HepG2 (cell line): ENCODE measurements around the gene FITM1. TPM values are rescaled to one million over a fixed set of nuclear protein-coding genes. Genes with fewer than 3 reads are reported as not detected.
A peak's percentile ranks its signal among the peaks of the same experiment; 100 is the strongest.

Experiments used
- ARNTL ChIP-seq: sonication (generic); formaldehyde crosslinking; IDR thresholded peaks from 2 replicates; pipeline ENCODE4 v1.4.0; 2020; ENCODE audit warnings: mild to moderate bottlenecking, missing genetic modification reagents
- FOXK1 ChIP-seq: sonication (generic); formaldehyde crosslinking; IDR thresholded peaks from 2 replicates; pipeline ENCODE4 v1.4.0; 2020; ENCODE audit warnings: low read depth, missing genetic modification reagents, borderline replicate concordance
- GFI1 ChIP-seq: sonication (generic); formaldehyde crosslinking; IDR thresholded peaks from 2 replicates; pipeline ENCODE4 v1.5.0; 2020; ENCODE audit warnings: missing genetic modification reagents, mild to moderate bottlenecking, borderline replicate concordance
- KDM5B ChIP-seq: sonication (generic); formaldehyde crosslinking; IDR thresholded peaks from 2 replicates; pipeline ENCODE4 v1.4.0; 2020; ENCODE audit warnings: missing genetic modification reagents, mild to moderate bottlenecking, borderline replicate concordance
- ZNF496 ChIP-seq: sonication (generic); formaldehyde crosslinking; IDR thresholded peaks from 2 replicates; pipeline ENCODE4 v1.8.1; 2023; ENCODE audit warnings: mild to moderate bottlenecking, moderate library complexity, missing genetic modification reagents; ENCODE audit not compliant: insufficient replicate concordance
- ZNF629 ChIP-seq: sonication (generic); formaldehyde crosslinking; conservative IDR thresholded peaks from 2 replicates; pipeline ENCODE4 v1.5.0; 2020; ENCODE audit warnings: missing genetic modification reagents
- ZNF678 ChIP-seq: sonication (generic); formaldehyde crosslinking; IDR thresholded peaks from 2 replicates; pipeline ENCODE4 v1.4.0; 2020; ENCODE audit warnings: mild to moderate bottlenecking, missing genetic modification reagents
- ZNF768 ChIP-seq: sonication (generic); formaldehyde crosslinking; IDR thresholded peaks from 2 replicates; pipeline ENCODE4 v1.4.0; 2020; ENCODE audit warnings: missing genetic modification reagents
- ZSCAN29 ChIP-seq: sonication (generic); formaldehyde crosslinking; conservative IDR thresholded peaks from 2 replicates; pipeline ENCODE4 v1.4.0; 2020; ENCODE audit warnings: mild to moderate bottlenecking, missing genetic modification reagents
- polyA plus RNA-seq, 8 experiments: library from polyadenylated mRNA; depleted of rRNA in 3 of 8; stranded (reverse) in 7 of 8; unstranded in 1 of 8; fragments of >200 nt; fragmentation: Illumina TruSeq in 4 of 8; extraction: Trizol in 4 of 8; gene quantifications; 2 replicates each; pipeline versions ENCODE4 v1.2.1 to v1.2.3, GENCODE V29; 2011 to 2016; ENCODE audit warnings: low read depth in 4 of 8, missing spikeins in 1 of 8, mixed read lengths in 1 of 8; ENCODE audit not compliant: insufficient read depth in 1 of 8
- total RNA-seq, 5 experiments: library from RNA; depleted of rRNA; stranded (reverse); fragments of >200 nt; fragmentation: Illumina TruSeq; extraction: Trizol; gene quantifications; 2 replicates each; pipeline ENCODE4 v1.2.3, GENCODE V29; 2016; ENCODE audit warnings: low read depth in 1 of 5
- TF ChIP-seq, protein P1 (sequence below): sonication (generic); formaldehyde crosslinking; IDR thresholded peaks from 2 replicates; pipeline ENCODE4 v1.9.0; 2021; ENCODE audit warnings: missing genetic modification reagents, borderline replicate concordance
- TF ChIP-seq, protein P2 (sequence below): sonication (generic); formaldehyde crosslinking; IDR thresholded peaks from 2 replicates; pipeline ENCODE4 v1.5.0; 2020; ENCODE audit warnings: missing genetic modification reagents
- TF ChIP-seq, protein P3 (sequence below): sonication (generic); formaldehyde crosslinking; IDR thresholded peaks from 2 replicates; pipeline ENCODE4 v1.8.1; 2022; ENCODE audit warnings: mild to moderate bottlenecking, missing genetic modification reagents
- TF ChIP-seq, protein P4 (sequence below): sonication (generic); formaldehyde crosslinking; conservative IDR thresholded peaks from 2 replicates; pipeline ENCODE4 v1.8.0; 2022; ENCODE audit warnings: missing genetic modification reagents
- TF ChIP-seq, protein P5 (sequence below): sonication (generic); formaldehyde crosslinking; conservative IDR thresholded peaks from 2 replicates; pipeline ENCODE4 v1.4.0; 2020; ENCODE audit warnings: missing genetic modification reagents
- TF ChIP-seq, protein P6 (sequence below): sonication (generic); formaldehyde crosslinking; IDR thresholded peaks from 2 replicates; pipeline ENCODE4 v1.5.1; 2020; ENCODE audit warnings: mild to moderate bottlenecking, missing genetic modification reagents, borderline replicate concordance

FITM1 gene
- total and polyA plus RNA-seq, 2 of the 13 experiments (the other 11 are each of a cell fraction or from before 2014, with no cell fraction given), result 2.7 to 5.8 TPM

DNA sequence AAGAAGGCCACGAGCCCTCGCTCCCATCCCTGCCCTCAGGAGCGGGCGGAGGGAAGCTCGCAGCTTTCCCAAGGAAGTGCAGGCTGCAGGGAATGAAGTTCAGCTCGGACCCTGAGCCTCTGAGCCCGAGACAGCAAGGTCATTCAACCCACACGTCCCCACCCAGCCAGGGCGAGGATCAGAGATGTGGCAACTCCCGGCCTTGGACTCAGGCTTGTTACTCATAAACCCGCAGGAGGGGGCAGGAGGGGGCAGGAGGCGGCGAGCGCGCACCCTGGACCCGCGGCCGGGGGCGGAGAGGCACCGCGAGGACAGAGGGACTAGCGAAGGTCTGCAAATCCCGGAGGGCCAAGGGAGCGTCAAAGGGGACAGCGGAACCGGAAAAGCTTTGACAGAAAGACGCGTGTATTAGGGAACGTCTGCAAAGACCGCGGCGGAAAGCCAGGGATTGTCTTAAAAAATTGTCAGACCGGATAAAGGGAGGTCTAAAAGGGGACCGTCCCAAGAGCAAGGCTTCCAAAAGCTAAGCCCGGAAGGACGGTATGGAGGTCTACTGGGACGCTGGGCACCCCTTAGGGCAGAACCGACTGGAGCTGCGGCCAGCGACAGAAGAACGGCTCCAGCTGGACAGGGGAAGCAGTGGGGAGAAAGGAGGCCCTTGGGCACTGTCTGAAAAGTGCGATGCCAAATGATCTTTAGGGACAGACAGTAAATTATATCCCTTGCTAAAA lies 16.5 kb upstream of the FITM1 start (continued):
- TF ChIP-seq, protein P1, sequence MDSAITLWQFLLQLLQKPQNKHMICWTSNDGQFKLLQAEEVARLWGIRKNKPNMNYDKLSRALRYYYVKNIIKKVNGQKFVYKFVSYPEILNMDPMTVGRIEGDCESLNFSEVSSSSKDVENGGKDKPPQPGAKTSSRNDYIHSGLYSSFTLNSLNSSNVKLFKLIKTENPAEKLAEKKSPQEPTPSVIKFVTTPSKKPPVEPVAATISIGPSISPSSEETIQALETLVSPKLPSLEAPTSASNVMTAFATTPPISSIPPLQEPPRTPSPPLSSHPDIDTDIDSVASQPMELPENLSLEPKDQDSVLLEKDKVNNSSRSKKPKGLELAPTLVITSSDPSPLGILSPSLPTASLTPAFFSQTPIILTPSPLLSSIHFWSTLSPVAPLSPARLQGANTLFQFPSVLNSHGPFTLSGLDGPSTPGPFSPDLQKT (CRISPR knock-in tag), result peak; percentile 66; the same call in 1 of the 2 replicates
- TF ChIP-seq ARNTL (peak; percentile 97), ZNF496 (CRISPR knock-in tag) (no peak), ZNF768 (CRISPR knock-in tag) (peak; percentile 94), ZNF629 (CRISPR knock-in tag) (peak; percentile 65), ZSCAN29 (CRISPR knock-in tag) (peak; percentile 99), ZNF678 (0 out of 2 replicates have a peak, but pooled peaks have one; percentile 81), GFI1 (CRISPR knock-in tag) (peak; percentile 92), FOXK1 (CRISPR knock-in tag) (peak; percentile 98), KDM5B (CRISPR knock-in tag) (peak; percentile 97; the same call in 1 of the 2 replicates)
- TF ChIP-seq, protein P2, sequence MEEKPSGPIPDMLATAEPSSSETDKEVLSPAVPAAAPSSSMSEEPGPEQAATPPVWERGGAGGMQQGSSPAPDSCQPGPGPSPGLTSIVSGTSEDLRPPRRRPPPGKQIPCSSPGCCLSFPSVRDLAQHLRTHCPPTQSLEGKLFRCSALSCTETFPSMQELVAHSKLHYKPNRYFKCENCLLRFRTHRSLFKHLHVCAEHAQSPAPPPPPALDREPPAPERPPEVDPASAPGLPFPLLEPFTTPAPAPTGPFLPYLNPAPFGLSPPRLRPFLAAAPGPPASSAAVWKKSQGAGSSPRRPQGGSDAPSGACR (CRISPR knock-in tag), result peak; percentile 100
- TF ChIP-seq, protein P3, sequence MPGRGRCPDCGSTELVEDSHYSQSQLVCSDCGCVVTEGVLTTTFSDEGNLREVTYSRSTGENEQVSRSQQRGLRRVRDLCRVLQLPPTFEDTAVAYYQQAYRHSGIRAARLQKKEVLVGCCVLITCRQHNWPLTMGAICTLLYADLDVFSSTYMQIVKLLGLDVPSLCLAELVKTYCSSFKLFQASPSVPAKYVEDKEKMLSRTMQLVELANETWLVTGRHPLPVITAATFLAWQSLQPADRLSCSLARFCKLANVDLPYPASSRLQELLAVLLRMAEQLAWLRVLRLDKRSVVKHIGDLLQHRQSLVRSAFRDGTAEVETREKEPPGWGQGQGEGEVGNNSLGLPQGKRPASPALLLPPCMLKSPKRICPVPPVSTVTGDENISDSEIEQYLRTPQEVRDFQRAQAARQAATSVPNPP (CRISPR knock-in tag), result peak; percentile 84
- TF ChIP-seq, protein P4, sequence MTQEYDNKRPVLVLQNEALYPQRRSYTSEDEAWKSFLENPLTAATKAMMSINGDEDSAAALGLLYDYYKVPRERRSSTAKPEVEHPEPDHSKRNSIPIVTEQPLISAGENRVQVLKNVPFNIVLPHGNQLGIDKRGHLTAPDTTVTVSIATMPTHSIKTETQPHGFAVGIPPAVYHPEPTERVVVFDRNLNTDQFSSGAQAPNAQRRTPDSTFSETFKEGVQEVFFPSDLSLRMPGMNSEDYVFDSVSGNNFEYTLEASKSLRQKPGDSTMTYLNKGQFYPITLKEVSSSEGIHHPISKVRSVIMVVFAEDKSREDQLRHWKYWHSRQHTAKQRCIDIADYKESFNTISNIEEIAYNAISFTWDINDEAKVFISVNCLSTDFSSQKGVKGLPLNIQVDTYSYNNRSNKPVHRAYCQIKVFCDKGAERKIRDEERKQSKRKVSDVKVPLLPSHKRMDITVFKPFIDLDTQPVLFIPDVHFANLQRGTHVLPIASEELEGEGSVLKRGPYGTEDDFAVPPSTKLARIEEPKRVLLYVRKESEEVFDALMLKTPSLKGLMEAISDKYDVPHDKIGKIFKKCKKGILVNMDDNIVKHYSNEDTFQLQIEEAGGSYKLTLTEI, result no peak
- TF ChIP-seq, protein P5, sequence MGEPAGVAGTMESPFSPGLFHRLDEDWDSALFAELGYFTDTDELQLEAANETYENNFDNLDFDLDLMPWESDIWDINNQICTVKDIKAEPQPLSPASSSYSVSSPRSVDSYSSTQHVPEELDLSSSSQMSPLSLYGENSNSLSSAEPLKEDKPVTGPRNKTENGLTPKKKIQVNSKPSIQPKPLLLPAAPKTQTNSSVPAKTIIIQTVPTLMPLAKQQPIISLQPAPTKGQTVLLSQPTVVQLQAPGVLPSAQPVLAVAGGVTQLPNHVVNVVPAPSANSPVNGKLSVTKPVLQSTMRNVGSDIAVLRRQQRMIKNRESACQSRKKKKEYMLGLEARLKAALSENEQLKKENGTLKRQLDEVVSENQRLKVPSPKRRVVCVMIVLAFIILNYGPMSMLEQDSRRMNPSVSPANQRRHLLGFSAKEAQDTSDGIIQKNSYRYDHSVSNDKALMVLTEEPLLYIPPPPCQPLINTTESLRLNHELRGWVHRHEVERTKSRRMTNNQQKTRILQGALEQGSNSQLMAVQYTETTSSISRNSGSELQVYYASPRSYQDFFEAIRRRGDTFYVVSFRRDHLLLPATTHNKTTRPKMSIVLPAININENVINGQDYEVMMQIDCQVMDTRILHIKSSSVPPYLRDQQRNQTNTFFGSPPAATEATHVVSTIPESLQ (CRISPR knock-in tag), result peak; percentile 81
- TF ChIP-seq, protein P6, sequence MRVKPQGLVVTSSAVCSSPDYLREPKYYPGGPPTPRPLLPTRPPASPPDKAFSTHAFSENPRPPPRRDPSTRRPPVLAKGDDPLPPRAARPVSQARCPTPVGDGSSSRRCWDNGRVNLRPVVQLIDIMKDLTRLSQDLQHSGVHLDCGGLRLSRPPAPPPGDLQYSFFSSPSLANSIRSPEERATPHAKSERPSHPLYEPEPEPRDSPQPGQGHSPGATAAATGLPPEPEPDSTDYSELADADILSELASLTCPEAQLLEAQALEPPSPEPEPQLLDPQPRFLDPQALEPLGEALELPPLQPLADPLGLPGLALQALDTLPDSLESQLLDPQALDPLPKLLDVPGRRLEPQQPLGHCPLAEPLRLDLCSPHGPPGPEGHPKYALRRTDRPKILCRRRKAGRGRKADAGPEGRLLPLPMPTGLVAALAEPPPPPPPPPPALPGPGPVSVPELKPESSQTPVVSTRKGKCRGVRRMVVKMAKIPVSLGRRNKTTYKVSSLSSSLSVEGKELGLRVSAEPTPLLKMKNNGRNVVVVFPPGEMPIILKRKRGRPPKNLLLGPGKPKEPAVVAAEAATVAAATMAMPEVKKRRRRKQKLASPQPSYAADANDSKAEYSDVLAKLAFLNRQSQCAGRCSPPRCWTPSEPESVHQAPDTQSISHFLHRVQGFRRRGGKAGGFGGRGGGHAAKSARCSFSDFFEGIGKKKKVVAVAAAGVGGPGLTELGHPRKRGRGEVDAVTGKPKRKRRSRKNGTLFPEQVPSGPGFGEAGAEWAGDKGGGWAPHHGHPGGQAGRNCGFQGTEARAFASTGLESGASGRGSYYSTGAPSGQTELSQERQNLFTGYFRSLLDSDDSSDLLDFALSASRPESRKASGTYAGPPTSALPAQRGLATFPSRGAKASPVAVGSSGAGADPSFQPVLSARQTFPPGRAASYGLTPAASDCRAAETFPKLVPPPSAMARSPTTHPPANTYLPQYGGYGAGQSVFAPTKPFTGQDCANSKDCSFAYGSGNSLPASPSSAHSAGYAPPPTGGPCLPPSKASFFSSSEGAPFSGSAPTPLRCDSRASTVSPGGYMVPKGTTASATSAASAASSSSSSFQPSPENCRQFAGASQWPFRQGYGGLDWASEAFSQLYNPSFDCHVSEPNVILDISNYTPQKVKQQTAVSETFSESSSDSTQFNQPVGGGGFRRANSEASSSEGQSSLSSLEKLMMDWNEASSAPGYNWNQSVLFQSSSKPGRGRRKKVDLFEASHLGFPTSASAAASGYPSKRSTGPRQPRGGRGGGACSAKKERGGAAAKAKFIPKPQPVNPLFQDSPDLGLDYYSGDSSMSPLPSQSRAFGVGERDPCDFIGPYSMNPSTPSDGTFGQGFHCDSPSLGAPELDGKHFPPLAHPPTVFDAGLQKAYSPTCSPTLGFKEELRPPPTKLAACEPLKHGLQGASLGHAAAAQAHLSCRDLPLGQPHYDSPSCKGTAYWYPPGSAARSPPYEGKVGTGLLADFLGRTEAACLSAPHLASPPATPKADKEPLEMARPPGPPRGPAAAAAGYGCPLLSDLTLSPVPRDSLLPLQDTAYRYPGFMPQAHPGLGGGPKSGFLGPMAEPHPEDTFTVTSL (CRISPR knock-in tag), result no peak
